GM15510 (cell line): ENCODE measurements around the gene ALK.

Experiments used
- POLR2A ChIP-seq: IDR thresholded peaks from 3 replicates; pipeline ENCODE4 v1.6.1; 2011; ENCODE audit warnings: borderline replicate concordance; ENCODE audit not compliant: insufficient read length; ENCODE audit errors: extremely low read depth

ALK gene

DNA sequence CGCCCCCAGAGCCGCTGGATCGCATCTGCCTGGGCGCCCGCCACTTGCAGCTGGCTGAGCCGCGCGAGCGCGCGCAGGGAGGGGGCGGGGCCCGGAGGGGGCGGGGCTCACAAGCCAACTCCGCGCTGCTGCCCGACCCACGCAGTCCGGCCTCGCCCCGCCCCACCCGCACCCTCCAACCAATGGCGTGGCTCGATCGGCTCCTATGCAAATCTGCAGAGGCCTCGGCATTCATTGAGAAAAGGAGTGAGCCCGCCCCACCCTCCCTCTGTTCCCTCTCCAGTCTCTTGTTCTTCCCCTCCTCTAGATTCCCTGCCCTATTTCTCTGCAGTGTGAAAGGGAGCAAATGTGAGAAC is at the start of gene ALK:
Gene ALK (minus strand): TSS at position 27 of the 356 bp plus-strand sequence. CDS start 927 bp downstream, outside the sequence.
- TF ChIP-seq POLR2A = no peak

DNA sequence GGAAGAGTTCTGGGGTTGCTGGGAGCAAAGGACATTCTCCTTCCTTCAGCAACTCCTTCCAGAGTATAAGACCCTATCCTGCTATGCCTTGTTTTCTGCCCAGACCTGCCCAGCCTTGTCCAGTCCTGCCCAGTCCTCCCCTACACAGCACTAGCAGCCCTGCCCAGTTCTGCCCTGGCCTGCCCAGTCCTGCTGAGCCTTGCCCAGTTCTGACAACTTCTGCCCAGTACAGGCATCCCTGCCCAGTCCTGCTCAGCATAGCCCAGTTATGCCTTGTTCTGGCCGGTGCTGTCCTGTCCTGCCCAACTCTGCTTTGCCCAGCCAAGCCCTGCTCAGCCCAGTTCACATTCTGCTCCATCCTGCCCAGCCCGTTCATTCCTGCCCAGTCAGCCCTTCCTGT is 44.9 kb upstream of the ALK start:
- TF ChIP-seq POLR2A = no peak

DNA sequence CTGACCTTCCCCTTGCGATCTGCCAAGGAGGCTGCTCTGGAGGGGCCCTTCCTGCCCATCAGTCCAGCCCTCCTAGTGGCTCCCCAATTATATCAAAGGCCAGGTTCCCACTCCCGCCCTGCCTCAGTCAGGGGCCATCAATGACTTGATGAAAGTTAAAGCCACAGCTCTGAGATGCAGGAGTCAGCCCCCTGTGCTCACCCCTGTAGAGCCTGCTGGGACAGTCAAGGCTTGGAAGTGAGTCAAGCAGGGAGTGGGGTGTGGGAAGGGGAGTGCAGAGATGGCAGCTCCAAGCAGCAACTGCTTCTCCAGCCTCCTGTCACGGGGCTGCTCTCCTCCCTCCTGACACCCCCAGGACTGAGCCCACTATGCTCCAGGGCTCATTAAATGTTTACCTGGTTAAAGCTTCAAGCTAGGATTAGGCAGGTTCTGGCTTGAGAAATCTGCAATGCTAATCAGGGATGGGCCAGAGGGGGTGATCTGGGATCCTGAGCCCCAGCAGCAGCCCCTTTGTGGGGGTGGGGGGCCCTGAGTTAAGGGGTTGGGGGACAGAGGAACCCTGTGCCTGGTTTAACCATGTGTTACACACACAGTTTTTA is 42.7 kb upstream of the ALK start:
- no peak for TF ChIP-seq POLR2A

DNA sequence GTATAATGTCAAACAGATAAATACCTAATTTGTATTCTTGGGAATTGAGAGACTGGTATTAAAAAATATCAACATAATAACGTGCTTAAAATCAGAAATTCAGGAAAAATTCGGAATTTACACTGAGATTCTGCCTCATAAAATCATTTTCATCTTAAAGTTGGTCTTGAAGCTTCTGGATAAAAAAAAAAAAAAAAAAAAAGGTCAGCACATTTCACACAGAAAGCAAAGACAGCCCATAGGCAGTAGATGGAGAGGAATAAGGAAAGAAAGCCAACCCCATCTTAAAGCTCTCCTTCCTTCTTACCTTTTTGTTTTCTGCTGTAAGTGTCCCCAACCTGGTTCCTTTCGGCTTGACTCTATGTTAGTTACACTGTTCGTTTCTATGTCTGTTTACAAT is 41.5 kb upstream of the ALK start:
- TF ChIP-seq POLR2A = no peak

DNA sequence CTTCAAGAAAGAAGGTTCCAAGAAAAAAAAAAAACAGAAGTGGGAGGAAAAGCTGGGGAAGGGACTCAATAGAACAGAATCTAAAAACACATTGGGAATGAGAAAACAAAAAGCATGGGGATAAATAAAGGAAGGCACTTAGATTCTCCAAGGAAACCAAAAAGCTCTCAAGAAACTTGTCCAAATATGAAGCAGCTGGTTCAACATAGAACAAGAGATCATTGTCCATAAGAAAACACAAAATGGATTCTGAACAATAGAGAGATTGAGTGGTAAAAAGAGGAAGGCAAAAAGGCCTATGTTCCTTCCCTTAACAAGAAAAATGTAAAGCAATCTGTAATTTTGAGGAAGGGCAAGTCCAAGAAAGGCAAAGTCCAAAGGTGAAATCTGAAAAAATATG is 32.9 kb upstream of the ALK start:
- TF ChIP-seq POLR2A = no peak

DNA sequence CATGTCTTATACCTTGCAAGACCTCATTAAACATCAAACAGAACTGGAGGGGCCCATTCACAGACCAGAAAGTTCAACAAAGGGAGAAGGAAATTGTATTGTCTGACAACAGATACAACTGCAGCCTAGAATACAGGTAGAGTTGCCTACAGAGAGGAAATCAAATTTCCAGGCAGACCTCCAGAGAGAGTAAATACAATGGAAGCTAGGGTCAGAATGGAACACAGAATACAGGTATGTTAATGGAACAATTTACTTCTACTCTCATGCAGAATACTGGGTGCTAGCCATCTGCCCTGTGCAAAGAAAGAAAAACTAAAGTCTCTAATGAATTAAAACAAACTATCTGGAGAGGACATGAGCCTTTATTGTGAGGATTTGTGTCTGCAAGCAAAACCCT is 31.6 kb upstream of the ALK start:
- no peak for TF ChIP-seq POLR2A

DNA sequence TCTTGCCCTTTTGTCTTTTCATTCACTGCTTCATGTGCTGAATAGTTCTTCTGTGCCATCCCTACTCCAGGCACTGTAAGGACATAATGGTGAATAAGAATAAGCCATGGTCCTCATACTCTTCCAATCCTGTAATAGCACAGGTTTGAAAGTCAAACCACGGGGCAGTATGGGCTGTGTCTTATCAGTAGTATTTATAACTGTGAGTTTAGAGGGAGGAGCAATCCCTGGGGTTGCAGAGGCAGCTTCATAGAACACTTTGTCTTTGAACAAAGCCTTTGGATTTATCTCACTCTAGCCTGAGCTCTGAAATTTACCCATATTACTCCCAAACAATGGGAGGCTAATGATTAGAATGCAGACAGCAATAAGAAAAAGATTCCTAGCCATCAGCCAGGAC is 30.2 kb upstream of the ALK start:
- no peak for TF ChIP-seq POLR2A

DNA sequence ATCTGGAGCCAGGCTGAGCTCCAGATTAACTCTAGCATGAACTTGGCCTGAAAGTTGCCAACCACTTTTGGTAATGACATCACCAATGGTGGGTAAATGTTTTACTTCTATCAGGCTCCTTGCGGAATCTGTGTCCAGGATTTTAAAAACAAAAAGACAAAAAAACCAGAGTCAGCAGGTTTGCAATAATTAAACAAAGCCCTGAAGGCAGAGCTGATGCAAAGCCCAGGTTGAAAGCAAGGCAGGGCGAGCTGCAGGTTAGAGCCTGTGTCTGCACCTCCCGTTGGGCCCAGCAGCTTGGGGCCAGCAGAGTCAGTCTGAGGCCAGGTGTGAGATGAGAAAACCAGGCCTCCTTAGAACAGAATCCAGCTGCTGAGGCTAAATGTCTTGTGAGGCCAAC is 29.1 kb upstream of the ALK start:
- no peak for TF ChIP-seq POLR2A

DNA sequence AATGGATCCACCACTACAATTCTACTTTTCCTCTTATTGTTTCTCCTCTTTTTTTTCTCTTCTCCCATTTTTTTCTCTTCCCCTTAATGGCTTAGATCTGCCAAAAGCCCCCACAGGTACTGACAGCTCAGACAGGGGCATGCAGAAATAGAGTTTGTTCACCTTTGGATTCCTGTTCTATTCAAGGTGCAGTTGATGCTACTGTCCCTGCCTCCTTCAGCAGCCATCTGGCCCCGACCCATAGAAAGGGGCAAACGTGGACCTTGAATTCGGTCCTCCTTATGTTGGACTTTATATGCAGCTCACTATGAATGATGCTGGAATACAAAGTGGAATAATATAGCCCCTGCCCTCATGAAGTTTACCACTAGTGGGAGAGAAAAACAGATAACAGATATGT is 27.7 kb upstream of the ALK start:
- TF ChIP-seq POLR2A = no peak

DNA sequence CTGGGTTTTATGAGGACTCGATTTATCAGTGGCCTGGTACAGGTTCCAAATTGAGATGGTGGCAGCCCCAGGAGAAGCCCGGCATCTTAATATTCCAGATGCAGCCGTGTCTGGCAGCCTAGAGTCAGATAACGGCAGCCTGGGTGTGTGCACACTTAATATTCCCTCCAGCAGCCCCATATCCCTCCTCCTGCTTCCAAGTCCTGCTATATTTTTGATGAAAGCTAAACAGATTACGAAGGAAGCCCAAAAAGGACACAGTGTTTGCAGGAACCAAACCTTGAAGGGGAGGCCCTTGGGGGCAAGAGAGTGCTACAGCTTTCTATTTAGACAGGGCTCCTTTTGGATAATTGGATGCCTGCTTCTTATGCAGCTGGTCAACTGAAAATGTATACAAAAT is 25.1 kb upstream of the ALK start:
- no peak for TF ChIP-seq POLR2A

DNA sequence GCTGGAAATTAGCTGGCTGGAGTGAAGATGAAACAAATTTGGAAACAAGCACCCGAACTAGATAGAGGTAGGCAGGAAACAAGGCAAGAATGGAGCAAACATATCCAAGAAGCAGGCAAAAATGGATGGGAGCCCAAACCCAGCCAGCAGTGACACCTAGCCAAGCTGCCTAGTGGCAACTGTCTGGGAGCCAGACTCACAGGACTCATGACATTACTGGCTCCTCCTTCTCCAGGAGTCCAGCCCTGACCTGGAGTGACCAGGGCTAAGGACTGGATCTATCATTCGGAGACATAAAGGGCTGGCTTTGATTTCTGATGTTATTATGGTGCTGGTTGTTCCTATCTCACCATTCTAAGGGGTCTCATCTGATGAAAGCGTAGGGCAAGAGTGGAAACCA is 21.3 kb upstream of the ALK start:
- no peak for TF ChIP-seq POLR2A

DNA sequence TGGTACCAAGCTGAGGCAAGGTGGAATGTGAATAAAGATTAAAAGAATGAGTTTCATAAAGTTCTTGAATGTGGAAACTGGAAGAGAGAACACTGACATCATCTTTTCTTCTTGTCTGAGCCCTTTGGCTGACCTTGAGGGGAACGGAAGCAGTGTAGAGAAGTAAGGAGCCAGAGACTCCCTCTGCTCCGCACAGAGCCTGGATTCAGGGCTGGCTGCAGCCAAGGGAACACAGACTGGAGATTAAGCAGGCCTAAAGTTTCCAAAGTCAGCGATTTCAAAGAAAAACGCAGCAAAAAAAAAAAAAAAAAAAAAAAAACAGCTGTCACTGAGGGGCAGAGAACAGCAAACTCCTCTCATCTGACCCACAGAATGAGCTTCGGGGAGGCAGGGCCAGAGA is 19.3 kb upstream of the ALK start:
- TF ChIP-seq POLR2A = no peak

DNA sequence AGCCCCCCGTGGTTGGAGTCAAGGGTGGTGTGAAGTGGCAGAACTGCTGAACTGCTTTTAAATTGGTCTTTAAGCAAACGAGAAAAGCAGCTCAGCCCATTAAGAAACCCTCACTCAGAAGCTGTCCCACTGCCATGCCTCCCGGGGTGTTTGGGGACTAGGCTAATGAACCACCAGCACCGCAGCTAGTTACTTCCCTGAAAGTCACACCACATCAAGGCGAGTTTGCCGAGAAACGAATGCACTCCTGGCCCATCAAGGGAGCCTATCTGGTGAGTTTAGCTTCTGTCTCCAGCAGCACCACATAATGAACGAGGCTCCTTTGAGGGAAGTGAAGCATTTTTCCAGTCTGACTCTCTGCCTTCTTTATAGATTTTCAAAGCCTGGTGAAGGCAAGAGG is 14.6 kb upstream of the ALK start:
- no peak for TF ChIP-seq POLR2A

DNA sequence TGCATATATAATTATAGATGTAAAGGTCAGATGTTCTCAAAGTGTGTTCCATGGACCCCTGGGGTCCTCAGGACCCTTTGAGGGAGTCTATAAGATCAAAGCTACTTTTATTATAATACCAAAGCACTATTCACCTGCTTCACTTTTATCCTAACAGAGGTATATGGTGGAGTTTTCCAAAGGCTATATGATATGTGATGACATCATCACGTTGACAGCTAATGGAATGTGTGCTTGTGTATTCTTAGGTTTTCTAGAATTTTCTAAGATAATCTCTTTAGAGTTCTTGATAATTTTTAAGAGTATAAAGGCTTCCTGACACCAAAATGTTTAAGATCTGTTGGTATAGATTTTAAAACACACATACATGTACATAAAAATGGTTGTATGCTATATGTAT is 10.4 kb upstream of the ALK start:
- TF ChIP-seq POLR2A = no peak

DNA sequence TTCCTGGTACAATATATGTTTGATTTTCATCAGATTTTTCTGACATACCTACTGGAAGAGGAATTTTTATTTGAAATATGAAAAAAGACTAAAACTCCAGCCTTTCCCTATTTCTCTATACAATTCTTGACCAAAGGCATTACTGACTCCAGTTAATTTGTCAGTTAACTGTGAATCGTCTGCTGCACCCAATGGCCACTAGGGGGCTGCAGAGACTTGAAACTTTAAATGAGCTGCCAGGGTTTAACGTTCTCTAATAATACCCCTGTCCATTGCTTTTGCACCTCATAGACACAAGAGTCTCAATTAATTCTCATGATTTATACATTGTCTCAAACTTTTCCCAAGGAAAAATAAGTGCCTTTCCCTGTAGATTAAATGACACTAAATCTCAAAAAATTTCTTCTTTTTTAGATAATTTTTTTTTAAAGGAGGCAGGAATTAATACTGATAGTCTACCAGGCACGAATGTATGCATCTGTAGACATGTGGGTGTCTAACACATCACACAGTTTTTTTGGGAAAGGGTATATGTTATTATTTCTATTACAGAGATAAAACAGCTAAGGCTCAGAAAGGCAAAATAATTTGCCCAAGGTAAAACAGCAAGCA is 1.8 kb upstream of the ALK start:
- no peak for TF ChIP-seq POLR2A

DNA sequence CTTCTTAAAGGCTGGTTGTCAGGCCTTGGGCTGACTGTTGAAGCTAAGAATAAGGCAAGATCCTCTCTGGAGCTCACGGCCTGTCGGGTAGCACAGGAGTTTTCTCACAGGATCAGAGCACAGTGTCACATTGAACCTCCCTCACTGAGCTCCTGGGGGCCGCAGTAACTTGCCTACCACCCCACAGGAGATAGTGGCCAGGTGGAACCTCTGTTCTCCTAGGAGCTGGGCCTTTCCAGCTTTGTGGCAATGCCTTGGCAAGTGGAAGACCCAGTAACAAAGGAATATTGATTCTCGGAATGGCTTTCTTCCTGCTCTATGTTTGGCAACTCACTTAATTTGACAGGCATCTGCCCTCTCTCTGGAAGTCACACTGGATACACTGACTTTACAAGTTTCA is 1.2 kb upstream of the ALK start:
- TF ChIP-seq POLR2A = no peak
